ENCODE data around the gene CELF4.

Gene CELF4

GRCh38 chr18:37343542-37343851 is 222.1 kb downstream of the CELF4 start:
- no peak for DNase-seq
- ATAC-seq = no peak

GRCh38 chr18:37341473-37342086 is 224.0 kb downstream of the CELF4 start:
- DNase-seq = no peak
- ATAC-seq = no peak

- no peak for DNase-seq
- ATAC-seq = no peak
These were observed 224.6 kb downstream of the CELF4 start for GRCh38 chr18:37341016-37341415.

GRCh38 chr18:37339701-37340215 is 225.8 kb downstream of the CELF4 start:
- no peak for DNase-seq
- no peak for ATAC-seq

- ATAC-seq (no peak), DNase-seq (no peak)
These were observed 228.9 kb downstream of the CELF4 start for GRCh38 chr18:37336568-37337285.

- DNase-seq (no peak), ATAC-seq (no peak)
These were observed 230.2 kb downstream of the CELF4 start for GRCh38 chr18:37335409-37335736.

- ATAC-seq (no peak), DNase-seq (no peak)
These were observed 230.8 kb downstream of the CELF4 start for GRCh38 chr18:37334631-37335408.

- DNase-seq = no peak
- no peak for ATAC-seq
These were observed 232.8 kb downstream of the CELF4 start for GRCh38 chr18:37332628-37333420.

GRCh38 chr18:37332219-37332618 is 233.4 kb downstream of the CELF4 start:
- ATAC-seq (no peak), DNase-seq (no peak)

GRCh38 chr18:37330173-37330572 is 235.4 kb downstream of the CELF4 start:
- ATAC-seq (no peak), DNase-seq (no peak)

GRCh38 chr18:37328946-37329719 is 236.5 kb downstream of the CELF4 start:
- no peak for ATAC-seq
- no peak for DNase-seq

- DNase-seq (no peak), ATAC-seq (no peak)
These were observed 238.5 kb downstream of the CELF4 start for GRCh38 chr18:37327063-37327577.

GRCh38 chr18:37322492-37323035 is 243.0 kb downstream of the CELF4 start:
- DNase-seq = peak; percentile 38
- ATAC-seq = no peak

- DNase-seq = no peak
- ATAC-seq = no peak
These were observed 243.8 kb downstream of the CELF4 start for GRCh38 chr18:37321582-37322491.

GRCh38 chr18:37320317-37320716 is 245.3 kb downstream of the CELF4 start:
- ATAC-seq (no peak), DNase-seq (no peak)

- DNase-seq (no peak), ATAC-seq (no peak)
These were observed 246.9 kb downstream of the CELF4 start for GRCh38 chr18:37318360-37319355.

GRCh38 chr18:37317486-37317885 is 248.1 kb downstream of the CELF4 start:
- DNase-seq (no peak), ATAC-seq (no peak)

GRCh38 chr18:37316468-37316867 is 249.1 kb downstream of the CELF4 start:
- DNase-seq (no peak), ATAC-seq (no peak)

GRCh38 chr18:37315935-37316334 is 249.7 kb downstream of the CELF4 start:
- no peak for DNase-seq
- no peak for ATAC-seq
